Panc1 (cell line): ENCODE data around the gene WDR64. TPM values are rescaled to one million over a fixed set of nuclear protein-coding genes. Genes with fewer than 3 reads are reported as not detected.

Experiments
- ATAC-seq: fragments of 200-7000 bp; cut with Tn5 transposase; 2 replicates; pipeline ENCODE4 v1.9.1; 2020; ENCODE audit warnings: mild to moderate bottlenecking, moderate library complexity
- BruUV-seq: library from RNA; stranded (reverse); fragments of 400-500 nt; replicated peaks from 2 replicates; lab custom pipeline; 2021; lab: Mats Ljungman, UMichigan
- CTCF ChIA-PET: fragments of 300-600 bp; sonication (Branson Sonifier 250); formaldehyde crosslinking; loops from one replicate; lab custom pipeline; 2022; ENCODE audit warnings: antibody characterized with exemption; lab: Charles Lee
- POLR2A ChIA-PET: fragments of 300-600 bp; sonication (Branson Sonifier 250); formaldehyde crosslinking; loops from one replicate; lab custom pipeline; 2022; ENCODE audit warnings: antibody characterized with exemption; lab: Charles Lee
- DNase-seq: peaks from one replicate; pipeline ENCODE4 v3.0.0-alpha.2; 2010; ENCODE audit warnings: low read depth, low spot score
- H3K27ac ChIP-seq: 2 replicates; pipeline ENCODE4 v1.5.1; 2011; ENCODE audit warnings: mild to moderate bottlenecking, low read length, inconsistent platforms
- H3K27me3 ChIP-seq: fragments of 200-500 bp; sonication (Bioruptor generic); 2 replicates; pipeline ENCODE4 v1.6.0; 2014; ENCODE audit warnings: low read length, inconsistent platforms; ENCODE audit not compliant: control insufficient read depth, insufficient read depth
- H3K36me3 ChIP-seq: fragments of 200-500 bp; sonication (Bioruptor generic); 2 replicates; pipeline ENCODE4 v1.5.1; 2014; ENCODE audit warnings: inconsistent platforms, mild to moderate bottlenecking, low read length, moderate library complexity; ENCODE audit not compliant: control insufficient read depth, insufficient read depth
- H3K4me1 ChIP-seq: 2 replicates; pipeline ENCODE4 v1.5.1; 2011; ENCODE audit warnings: inconsistent platforms, mild to moderate bottlenecking, low read length, moderate library complexity; ENCODE audit not compliant: control insufficient read depth, insufficient read depth
- H3K4me3 ChIP-seq, 2 experiments: 2 replicates each; pipeline ENCODE4 v1.5.1; 2011 to 2012; ENCODE audit warnings: low read depth in 2 of 2, low read length in 2 of 2, mild to moderate bottlenecking in 2 of 2, inconsistent platforms in 1 of 2, moderate library complexity in 1 of 2
- H3K9me3 ChIP-seq: fragments of 200-500 bp; sonication (Bioruptor generic); 2 replicates; pipeline ENCODE4 v1.5.1; 2014; ENCODE audit warnings: low read depth, mild to moderate bottlenecking, inconsistent platforms, low read length, moderate library complexity; ENCODE audit not compliant: control insufficient read depth, insufficient read depth
- POLR2AphosphoS5 ChIP-seq: IDR thresholded peaks from 2 replicates; pipeline ENCODE4 v1.6.1; 2012; ENCODE audit warnings: mild to moderate bottlenecking, low read depth, low read length, moderate library complexity
- REST ChIP-seq, 2 experiments: IDR thresholded peaks; 2 replicates each; pipeline ENCODE4 v1.6.1; 2011 to 2012; ENCODE audit warnings: low read depth in 2 of 2, control low read depth in 1 of 2, low read length in 1 of 2, mild to moderate bottlenecking in 1 of 2, moderate library complexity in 1 of 2; ENCODE audit not compliant: insufficient read depth in 1 of 2
- SIN3A ChIP-seq: IDR thresholded peaks from 2 replicates; pipeline ENCODE4 v1.6.1; 2012; ENCODE audit warnings: low read depth, mild to moderate bottlenecking, low read length, moderate library complexity, borderline replicate concordance; ENCODE audit not compliant: insufficient read depth
- TCF7L2 ChIP-seq: IDR thresholded peaks from 2 replicates; pipeline ENCODE4 v1.6.1; 2011; ENCODE audit warnings: mild to moderate bottlenecking, low read depth, low read length, inconsistent platforms
- in situ Hi-C: cut with HindIII; loops from 2 replicates; pipeline ENCODE4 v1.10.0; 2016; ENCODE audit warnings: low sequenced_read_pairs, low pct_unique_long_range_greater_than_20kb
- intact Hi-C: fragments of 100-400 bp; cut with micrococcal nuclease; formaldehyde crosslinking; loops from one replicate; pipeline ENCODE4 v1.10.0; 2022; ENCODE audit not compliant: unreplicated experiment
- total RNA-seq: library from RNA; stranded (reverse); gene quantifications from one replicate; pipeline ENCODE4 v1.2.1, GENCODE V29; 2021; ENCODE audit not compliant: unreplicated experiment
- TF ChIP-seq, protein P1 (sequence below): fragments of 450-650 bp; IDR thresholded peaks from 2 replicates; pipeline ENCODE4 v1.5.1; 2017; ENCODE audit warnings: mild to moderate bottlenecking

The WDR64 gene
- total RNA-seq, 1 experiment from 2014 or later, result not detected

- Histone ChIP-seq H3K4me3 (no peak overlapping the region), H3K9me3 (no peaks in the 10 kb centered on the region), H3K27me3 (no peaks in the 10 kb centered on the region), H3K36me3 (no peaks in the 10 kb centered on the region), H3K27ac (peak overlapping the region; percentile 68; the same call in 1 of the 2 replicates), H3K4me1 (peaks cover 29% of the 10 kb centered on the region)
- no peak for DNase-seq
- in situ Hi-C loops, result loop anchor here (10.0 kb wide), 1 partner anchor 91 kb away; no protein-coding TSS in a partner anchor
- TF ChIP-seq REST (IDR thresholded peaks at IDR 0.05; ENCODE audit: insufficient read depth in 1 of 2, low read depth in 2 of 2, low read length in 1 of 2) (no peak), SIN3A (no peak), TCF7L2 (no peak), POLR2AphosphoS5 (no peak)
- TF ChIP-seq, protein P1, sequence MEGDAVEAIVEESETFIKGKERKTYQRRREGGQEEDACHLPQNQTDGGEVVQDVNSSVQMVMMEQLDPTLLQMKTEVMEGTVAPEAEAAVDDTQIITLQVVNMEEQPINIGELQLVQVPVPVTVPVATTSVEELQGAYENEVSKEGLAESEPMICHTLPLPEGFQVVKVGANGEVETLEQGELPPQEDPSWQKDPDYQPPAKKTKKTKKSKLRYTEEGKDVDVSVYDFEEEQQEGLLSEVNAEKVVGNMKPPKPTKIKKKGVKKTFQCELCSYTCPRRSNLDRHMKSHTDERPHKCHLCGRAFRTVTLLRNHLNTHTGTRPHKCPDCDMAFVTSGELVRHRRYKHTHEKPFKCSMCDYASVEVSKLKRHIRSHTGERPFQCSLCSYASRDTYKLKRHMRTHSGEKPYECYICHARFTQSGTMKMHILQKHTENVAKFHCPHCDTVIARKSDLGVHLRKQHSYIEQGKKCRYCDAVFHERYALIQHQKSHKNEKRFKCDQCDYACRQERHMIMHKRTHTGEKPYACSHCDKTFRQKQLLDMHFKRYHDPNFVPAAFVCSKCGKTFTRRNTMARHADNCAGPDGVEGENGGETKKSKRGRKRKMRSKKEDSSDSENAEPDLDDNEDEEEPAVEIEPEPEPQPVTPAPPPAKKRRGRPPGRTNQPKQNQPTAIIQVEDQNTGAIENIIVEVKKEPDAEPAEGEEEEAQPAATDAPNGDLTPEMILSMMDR, result no peak
- ATAC-seq, result peak; percentile 84
- intact Hi-C loops, result no loop called here
- BruUV-seq, result no TSS peak
- ChIA-PET CTCF (interaction anchor here (0.7 kb wide), 1 partner anchor 110 kb away, joined by 6 read pairs; no protein-coding TSS in a partner anchor), POLR2A (interaction anchor here (0.6 kb wide), 2 partner anchors 8 to 101 kb away, joined by 5 to 6 read pairs; no protein-coding TSS in a partner anchor)
Observed at GRCh38 chr1:241615043-241615974, 36.8 kb upstream of the WDR64 start.

DNA sequence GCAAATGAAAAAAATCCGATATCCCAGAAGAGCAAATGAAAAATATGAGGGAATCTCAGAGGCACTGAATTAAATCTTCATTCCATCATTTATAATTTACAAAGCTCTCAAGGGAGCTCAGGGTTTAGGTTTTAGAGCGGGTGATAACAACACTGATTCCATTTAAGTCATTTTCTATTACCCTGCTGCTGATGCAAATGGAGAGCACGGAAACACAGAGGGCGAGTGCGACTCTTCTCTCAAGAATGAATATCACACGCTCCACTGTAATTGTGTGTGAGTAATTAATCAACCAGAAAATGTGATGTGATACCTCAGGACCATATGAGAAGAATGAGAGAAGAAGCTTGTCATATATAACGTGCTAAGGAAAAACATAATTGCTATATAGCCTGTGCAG is 34.7 kb upstream of the WDR64 start:
- no peak overlapping the region for H3K4me3 ChIP-seq
- BruUV-seq, result no TSS peak
- in situ Hi-C loops (loop anchor here (10.0 kb wide), 1 partner anchor 93 kb away; no protein-coding TSS in a partner anchor), intact Hi-C loops (no loop called here)
- no peaks in the 10 kb centered on the region for H3K27me3 ChIP-seq
- ChIA-PET POLR2A (no interaction called here), CTCF (interaction anchor here (0.6 kb wide), 1 partner anchor 10 kb away, joined by 4 read pairs; no protein-coding TSS in a partner anchor)
- peaks cover 20% of the 10 kb centered on the region for H3K4me1 ChIP-seq
- ATAC-seq, result no peak
- no peaks in the 10 kb centered on the region for H3K36me3 ChIP-seq
- H3K9me3 ChIP-seq, result no peaks in the 10 kb centered on the region
- DNase-seq, result no peak
- H3K27ac ChIP-seq, result peak overlapping the region; percentile 34; the same call in 1 of the 2 replicates
- TF ChIP-seq REST (IDR thresholded peaks at IDR 0.05; ENCODE audit: insufficient read depth in 1 of 2, low read depth in 2 of 2, low read length in 1 of 2), result no peak
- TF ChIP-seq SIN3A, result no peak
- TF ChIP-seq, protein P1, result no peak
- no peak for TF ChIP-seq TCF7L2
- TF ChIP-seq POLR2AphosphoS5, result no peak
